SK-N-SH (cell line): Measurements from ENCODE around the gene SLCO1B3. TPM values are rescaled to one million over a fixed set of nuclear protein-coding genes. Genes with fewer than 3 reads are reported as not detected.

Experiments used
- CTCF ChIA-PET: fragments of 300-600, 350-600 bp; formaldehyde crosslinking; extraction: SDS; loops from one replicate; lab custom pipeline; 2021; lab: Yijun Ruan, JAX
- POLR2A ChIA-PET: fragments of 350-600 bp; sonication (Branson Sonifier 250); formaldehyde crosslinking; extraction: SDS; loops from one replicate; lab custom pipeline; 2020; ENCODE audit warnings: antibody characterized with exemption, inconsistent platforms; lab: Yijun Ruan, JAX
- DNase-seq: peaks from one replicate; pipeline ENCODE4 v3.0.0; 2012
- H2AFZ ChIP-seq: fragments of 200-600 bp; sonication (generic); 2 replicates; pipeline ENCODE4 v1.8.1; 2016; ENCODE audit warnings: antibody characterized with exemption, mild to moderate bottlenecking, low read depth
- H3F3A ChIP-seq: fragments of 200-600 bp; sonication (generic); replicated peaks from 2 replicates; pipeline ENCODE3; 2016; ENCODE audit warnings: antibody characterized with exemption, mild to moderate bottlenecking; ENCODE audit not compliant: insufficient read depth
- H3K27ac ChIP-seq, 2 experiments: fragments of 200-500 bp in 1 of 2; fragments of 200-600 bp in 1 of 2; sonication (Bioruptor generic) in 1 of 2; sonication (generic), shearing (Covaris generic) in 1 of 2; 2 replicates each; pipeline versions ENCODE4 v1.5.1 to v1.6.1; 2014 to 2016; ENCODE audit warnings: low read depth in 2 of 2, inconsistent platforms in 1 of 2, low read length in 1 of 2, mild to moderate bottlenecking in 1 of 2, mixed read lengths in 1 of 2
- H3K27me3 ChIP-seq: fragments of 200-600 bp; sonication (generic), shearing (Covaris generic); 2 replicates; pipeline ENCODE4 v1.6.1; 2016; ENCODE audit warnings: mixed run types; ENCODE audit not compliant: insufficient read depth
- H3K36me3 ChIP-seq, 2 experiments: fragments of 200-500 bp in 1 of 2; fragments of 200-600 bp in 1 of 2; sonication (Bioruptor generic) in 1 of 2; sonication (generic) in 1 of 2; replicated peaks in 1 of 2; 2 replicates each; pipeline versions ENCODE3 to v1.5.1; 2014 to 2016; ENCODE audit warnings: low read length in 1 of 2, mild to moderate bottlenecking in 1 of 2; ENCODE audit not compliant: insufficient read depth in 2 of 2, control insufficient read depth in 1 of 2
- H3K4me1 ChIP-seq, 2 experiments: fragments of 200-500 bp in 1 of 2; fragments of 200-600 bp in 1 of 2; sonication (Bioruptor generic) in 1 of 2; sonication (generic), shearing (Covaris generic) in 1 of 2; 2 replicates each; pipeline versions ENCODE4 v1.5.1 to v1.6.1; 2014 to 2016; ENCODE audit warnings: low read depth in 1 of 2, low read length in 1 of 2, mixed run types in 1 of 2; ENCODE audit not compliant: insufficient read depth in 2 of 2, control insufficient read depth in 1 of 2
- H3K4me2 ChIP-seq: fragments of 200-600 bp; sonication (generic), shearing (Covaris generic); 2 replicates; pipeline ENCODE4 v1.6.1; 2017; ENCODE audit warnings: mixed run types
- H3K4me3 ChIP-seq, 2 experiments: fragments of 200-500 bp in 1 of 2; fragments of 200-600 bp in 1 of 2; sonication (Bioruptor generic) in 1 of 2; sonication (generic), shearing (Covaris generic) in 1 of 2; 2 replicates each; pipeline versions ENCODE4 v1.5.1 to v1.8.1; 2014 to 2016; ENCODE audit warnings: low read depth in 2 of 2, inconsistent platforms in 1 of 2, low read length in 1 of 2, mild to moderate bottlenecking in 1 of 2, mixed read lengths in 1 of 2, moderate library complexity in 1 of 2
- H3K79me2 ChIP-seq: fragments of 200-600 bp; sonication (generic); 2 replicates; pipeline ENCODE4 v1.8.1; 2017; ENCODE audit warnings: mild to moderate bottlenecking; ENCODE audit not compliant: insufficient read depth
- H3K9ac ChIP-seq: fragments of 200-600 bp; sonication (generic); 2 replicates; pipeline ENCODE4 v1.6.1; 2017; ENCODE audit warnings: mixed run types
- H3K9me2 ChIP-seq: fragments of 200-600 bp; sonication (generic); 2 replicates; pipeline ENCODE4 v1.6.1; 2017; ENCODE audit warnings: mixed run types
- H3K9me3 ChIP-seq: fragments of 200-600 bp; sonication (generic); 2 replicates; pipeline ENCODE4 v1.6.1; 2017; ENCODE audit warnings: mixed run types, mild to moderate bottlenecking, moderate library complexity
- H4K20me1 ChIP-seq: fragments of 200-600 bp; sonication (generic); 2 replicates; pipeline ENCODE4 v1.6.1; 2017; ENCODE audit warnings: mild to moderate bottlenecking, mixed run types; ENCODE audit not compliant: insufficient read depth
- EZH2phosphoT487 ChIP-seq: fragments of 200-600 bp; sonication (generic); IDR thresholded peaks from 2 replicates; pipeline ENCODE4 v1.6.1; 2017; ENCODE audit warnings: low read depth, mixed run types, mild to moderate bottlenecking, antibody characterized with exemption, moderate library complexity, borderline replicate concordance
- FOXM1 ChIP-seq: IDR thresholded peaks from 2 replicates; pipeline ENCODE4 v1.4.0; 2012; ENCODE audit warnings: low read depth, mild to moderate bottlenecking
- GABPA ChIP-seq: IDR thresholded peaks from 2 replicates; pipeline ENCODE4 v1.4.0; 2012; ENCODE audit warnings: low read depth, mild to moderate bottlenecking
- MAX ChIP-seq: IDR thresholded peaks from 2 replicates; pipeline ENCODE4 v1.4.0; 2012; ENCODE audit warnings: low read depth
- NFIC ChIP-seq: IDR thresholded peaks from 2 replicates; pipeline ENCODE4 v1.4.0; 2012; ENCODE audit warnings: borderline replicate concordance
- NRF1 ChIP-seq: IDR thresholded peaks from 2 replicates; pipeline ENCODE4 v1.6.1; 2012; ENCODE audit warnings: low read depth, mild to moderate bottlenecking, low read length
- PBX3 ChIP-seq: IDR thresholded peaks from 2 replicates; pipeline ENCODE4; 2012
- POLR2AphosphoS5 ChIP-seq: IDR thresholded peaks from 2 replicates; pipeline ENCODE4 v1.6.1; 2012; ENCODE audit warnings: low read depth, low read length
- SMC3 ChIP-seq: IDR thresholded peaks from 2 replicates; pipeline ENCODE4 v1.6.1; 2012; ENCODE audit warnings: low read depth, low read length, improper control_type of control experiment
- TAF1 ChIP-seq: IDR thresholded peaks from 2 replicates; pipeline ENCODE4 v1.6.1; 2012; ENCODE audit warnings: low read depth, mild to moderate bottlenecking, low read length, moderate library complexity, borderline replicate concordance
- TCF12 ChIP-seq: IDR thresholded peaks from 2 replicates; pipeline ENCODE4 v1.4.0; 2012
- USF1 ChIP-seq: IDR thresholded peaks from 2 replicates; pipeline ENCODE4 v1.4.0; 2012; ENCODE audit warnings: low read depth, borderline replicate concordance
- WGBS: methylation state at CpG from one replicate; pipeline ENCODE4 v1.1.6; 2017; ENCODE audit warnings: low lambda C conversion rate; 5-methylcytosine and 5-hydroxymethylcytosine counted together
- polyA plus RNA-seq, 3 experiments: library from polyadenylated mRNA; depleted of rRNA; stranded (reverse); fragments of >200 nt; gene quantifications; 2 replicates each; pipeline ENCODE4 v1.2.3, GENCODE V29; 2012
- TF ChIP-seq, protein P1 (sequence below): IDR thresholded peaks from 2 replicates; pipeline ENCODE4 v1.4.0; 2012; ENCODE audit warnings: low read depth, borderline replicate concordance

The SLCO1B3 gene
- not detected in 2 replicates for polyA plus RNA-seq (2012; rRNA removed)
- not detected in 2 replicates for polyA plus RNA-seq (2012; cell fraction: cytosol; rRNA removed)
- polyA plus RNA-seq (2012; cell fraction: nucleus; rRNA removed): not detected in 2 replicates

- Histone ChIP-seq H3K27me3 (no peaks in the 10 kb centered on the region), H3K9ac (no peak within 1 kb of the TSS), H3K4me1 (no peaks in the 10 kb centered on the region), H3K4me2 (no peak within 1 kb of the TSS), H3K9me3 (no peaks in the 10 kb centered on the region), H3K36me3 (no peaks in the 10 kb centered on the region), H3K79me2 (no peaks in the 10 kb centered on the region), H3K9me2 (no peaks in the 10 kb centered on the region), H3F3A (no peaks in the 10 kb centered on the region), H4K20me1 (no peaks in the 10 kb centered on the region), H2AFZ (no peak within 1 kb of the TSS), H3K27ac (no peak within 1 kb of the TSS), H3K4me3 (no peak within 1 kb of the TSS)
- DNase-seq: no peak
- WGBS: 52% methylated on average over 2 of the region's 2 CpGs
- POLR2A ChIA-PET: no interaction called here
- CTCF ChIA-PET: no interaction called here
- TF ChIP-seq NFIC: no peak
- TF ChIP-seq TCF12: no peak
- TF ChIP-seq, protein P1, sequence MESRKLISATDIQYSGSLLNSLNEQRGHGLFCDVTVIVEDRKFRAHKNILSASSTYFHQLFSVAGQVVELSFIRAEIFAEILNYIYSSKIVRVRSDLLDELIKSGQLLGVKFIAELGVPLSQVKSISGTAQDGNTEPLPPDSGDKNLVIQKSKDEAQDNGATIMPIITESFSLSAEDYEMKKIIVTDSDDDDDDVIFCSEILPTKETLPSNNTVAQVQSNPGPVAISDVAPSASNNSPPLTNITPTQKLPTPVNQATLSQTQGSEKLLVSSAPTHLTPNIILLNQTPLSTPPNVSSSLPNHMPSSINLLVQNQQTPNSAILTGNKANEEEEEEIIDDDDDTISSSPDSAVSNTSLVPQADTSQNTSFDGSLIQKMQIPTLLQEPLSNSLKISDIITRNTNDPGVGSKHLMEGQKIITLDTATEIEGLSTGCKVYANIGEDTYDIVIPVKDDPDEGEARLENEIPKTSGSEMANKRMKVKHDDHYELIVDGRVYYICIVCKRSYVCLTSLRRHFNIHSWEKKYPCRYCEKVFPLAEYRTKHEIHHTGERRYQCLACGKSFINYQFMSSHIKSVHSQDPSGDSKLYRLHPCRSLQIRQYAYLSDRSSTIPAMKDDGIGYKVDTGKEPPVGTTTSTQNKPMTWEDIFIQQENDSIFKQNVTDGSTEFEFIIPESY: no peak
- no peak for TF ChIP-seq PBX3
- TF ChIP-seq MAX: no peak
- TF ChIP-seq SMC3: no peak
- TF ChIP-seq TAF1: no peak
- no peak for TF ChIP-seq EZH2phosphoT487
- TF ChIP-seq NRF1: no peak
- TF ChIP-seq FOXM1: no peak
- TF ChIP-seq GABPA: no peak
Observed at GRCh38 chr12:20810487-20810886, at the start of gene SLCO1B3. Gene SLCO1B3 (plus strand): TSS chr12:20810705. CDS start chr12:20815739, 5,034 bp downstream.

- CTCF ChIA-PET: no interaction called here
Observed at GRCh38 chr12:20777420-20777819, 33.1 kb upstream of the SLCO1B3 start.

More at GRCh38 chr12:20777420-20777819, 33.1 kb upstream of the SLCO1B3 start:
- no peak overlapping the region for H3K9ac ChIP-seq
- H3K9me2 ChIP-seq: no peaks in the 10 kb centered on the region
- H3K27ac ChIP-seq: no peak overlapping the region
- no peak overlapping the region for H3K4me2 ChIP-seq
- POLR2A ChIA-PET: no interaction called here
- H3K79me2 ChIP-seq: no peaks in the 10 kb centered on the region
- DNase-seq: no peak
- H3K36me3 ChIP-seq: no peaks in the 10 kb centered on the region
- no peak overlapping the region for H2AFZ ChIP-seq
- no peak overlapping the region for H3K4me3 ChIP-seq
- 42% methylated on average over 10 of the region's 20 CpGs for WGBS
- H3K4me1 ChIP-seq: no peaks in the 10 kb centered on the region
- TF ChIP-seq USF1 (no peak), POLR2AphosphoS5 (no peak)
- no peaks in the 10 kb centered on the region for H4K20me1 ChIP-seq
- H3K9me3 ChIP-seq: 0 out of 2 replicates have a peak, but pooled peaks cover 6% of the 10 kb centered on the region
- no peaks in the 10 kb centered on the region for H3F3A ChIP-seq
- no peaks in the 10 kb centered on the region for H3K27me3 ChIP-seq
